ENCODE measurements around the gene IRX6.

The IRX6 gene

GRCh38 chr16:55282441-55282840, 41.6 kb upstream of the IRX6 start:
- Histone ChIP-seq H3K4me3 (no peak overlapping the region), H3K27ac (no peak overlapping the region)
- TF ChIP-seq, protein P1, sequence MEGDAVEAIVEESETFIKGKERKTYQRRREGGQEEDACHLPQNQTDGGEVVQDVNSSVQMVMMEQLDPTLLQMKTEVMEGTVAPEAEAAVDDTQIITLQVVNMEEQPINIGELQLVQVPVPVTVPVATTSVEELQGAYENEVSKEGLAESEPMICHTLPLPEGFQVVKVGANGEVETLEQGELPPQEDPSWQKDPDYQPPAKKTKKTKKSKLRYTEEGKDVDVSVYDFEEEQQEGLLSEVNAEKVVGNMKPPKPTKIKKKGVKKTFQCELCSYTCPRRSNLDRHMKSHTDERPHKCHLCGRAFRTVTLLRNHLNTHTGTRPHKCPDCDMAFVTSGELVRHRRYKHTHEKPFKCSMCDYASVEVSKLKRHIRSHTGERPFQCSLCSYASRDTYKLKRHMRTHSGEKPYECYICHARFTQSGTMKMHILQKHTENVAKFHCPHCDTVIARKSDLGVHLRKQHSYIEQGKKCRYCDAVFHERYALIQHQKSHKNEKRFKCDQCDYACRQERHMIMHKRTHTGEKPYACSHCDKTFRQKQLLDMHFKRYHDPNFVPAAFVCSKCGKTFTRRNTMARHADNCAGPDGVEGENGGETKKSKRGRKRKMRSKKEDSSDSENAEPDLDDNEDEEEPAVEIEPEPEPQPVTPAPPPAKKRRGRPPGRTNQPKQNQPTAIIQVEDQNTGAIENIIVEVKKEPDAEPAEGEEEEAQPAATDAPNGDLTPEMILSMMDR (IDR thresholded peaks at IDR 0.05), result no peak
- no peak for DNase-seq (ENCODE audit: low spot score)

DNA sequence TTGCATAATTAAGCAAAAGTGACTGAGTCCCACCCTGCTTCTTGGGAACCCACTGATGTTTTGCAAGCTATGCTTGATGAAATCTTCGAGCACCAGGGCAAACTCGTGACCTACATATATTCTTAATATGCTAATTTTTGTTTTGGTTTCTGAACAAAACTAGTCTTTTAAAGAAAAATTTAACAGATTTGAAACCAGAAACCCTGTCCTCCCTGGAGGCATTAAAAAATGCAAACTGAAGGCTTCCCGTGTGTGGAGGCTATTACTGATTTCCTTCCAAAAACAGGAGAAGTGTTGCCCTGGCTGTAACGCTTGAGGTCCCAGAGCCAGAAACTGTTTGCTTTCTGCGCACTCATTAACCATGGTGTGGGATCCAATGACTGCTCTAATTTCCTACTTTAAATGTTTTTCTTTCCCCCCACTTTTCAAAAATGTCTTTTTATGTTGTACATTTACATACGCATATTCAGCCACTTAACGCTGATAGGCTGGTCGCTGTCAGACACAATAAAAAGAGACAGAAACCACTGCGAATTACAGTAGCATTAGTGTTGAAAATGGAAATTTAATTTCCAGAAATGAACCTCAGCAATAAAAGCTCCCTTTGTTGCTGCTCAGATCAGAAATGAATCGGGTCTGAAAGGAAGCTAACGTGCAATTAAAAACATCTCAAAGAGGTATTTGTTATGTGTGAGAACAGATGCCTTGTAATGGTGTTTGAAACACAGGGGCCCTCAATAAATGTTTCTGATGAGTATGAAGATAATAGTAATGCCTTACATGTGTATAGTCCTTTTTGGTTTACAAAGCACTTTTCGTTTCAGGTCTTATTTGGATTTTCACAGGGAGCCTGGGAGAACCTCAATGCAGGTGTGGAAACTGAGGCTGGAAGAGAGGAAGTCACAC, 39.9 kb upstream of the IRX6 start:
- TF ChIP-seq, protein P1 (IDR thresholded peaks at IDR 0.05), result no peak
- Histone ChIP-seq H3K4me3 (no peak overlapping the region), H3K27ac (no peak overlapping the region)
- no peak for DNase-seq (ENCODE audit: low spot score)

- H3K27ac ChIP-seq, result no peak overlapping the region
- H3K4me3 ChIP-seq, result no peak overlapping the region
- no peak for DNase-seq (ENCODE audit: low spot score)
- TF ChIP-seq, protein P1 (IDR thresholded peaks at IDR 0.05), result no peak
Observed at GRCh38 chr16:55284718-55285099, 39.3 kb upstream of the IRX6 start.

- DNase-seq (ENCODE audit: low spot score), result no peak
- H3K4me3 ChIP-seq, result no peak overlapping the region
- no peak overlapping the region for H3K27ac ChIP-seq
- TF ChIP-seq, protein P1 (IDR thresholded peaks at IDR 0.05), result no peak
Observed at GRCh38 chr16:55285586-55285985, 38.4 kb upstream of the IRX6 start.

GRCh38 chr16:55289353-55289752, 34.6 kb upstream of the IRX6 start:
- DNase-seq (ENCODE audit: low spot score), result no peak
- H3K27ac ChIP-seq, result no peak overlapping the region
- no peak overlapping the region for H3K4me3 ChIP-seq
- TF ChIP-seq, protein P1 (IDR thresholded peaks at IDR 0.05), result no peak

- TF ChIP-seq, protein P1 (IDR thresholded peaks at IDR 0.05), result no peak
- Histone ChIP-seq H3K4me3 (no peak overlapping the region), H3K27ac (no peak overlapping the region)
- no peak for DNase-seq (ENCODE audit: low spot score)
Observed at GRCh38 chr16:55291847-55292246, 32.2 kb upstream of the IRX6 start.

GRCh38 chr16:55292491-55292890, 31.5 kb upstream of the IRX6 start:
- TF ChIP-seq, protein P1 (IDR thresholded peaks at IDR 0.05), result no peak
- Histone ChIP-seq H3K4me3 (no peak overlapping the region), H3K27ac (no peak overlapping the region)
- no peak for DNase-seq (ENCODE audit: low spot score)

All from coronary artery (tissue), 2 donors.